Progenitor cell of endocrine pancreas (in vitro differentiated cells): Measurements from ENCODE around the gene TMEM54. TPM values are rescaled to one million over a fixed set of nuclear protein-coding genes. Genes with fewer than 3 reads are reported as not detected.

Source experiments
- DNase-seq: peaks from one replicate; pipeline ENCODE4 v3.0.0; 2021; ENCODE audit warnings: low spot score; ENCODE audit not compliant: unreplicated experiment
- H3K27ac Mint-ChIP-seq: 2 replicates; pipeline ENCODE4 v1.8.0; 2021; ENCODE audit warnings: mild to moderate bottlenecking, moderate library complexity, mixed read lengths
- H3K27me3 Mint-ChIP-seq: 2 replicates; pipeline ENCODE4 v1.8.0; 2021; ENCODE audit warnings: mixed read lengths
- H3K36me3 Mint-ChIP-seq: 2 replicates; pipeline ENCODE4 v1.8.0; 2022; ENCODE audit warnings: mixed read lengths; ENCODE audit not compliant: insufficient read depth
- H3K4me1 Mint-ChIP-seq: 2 replicates; pipeline ENCODE4 v1.8.0; 2021; ENCODE audit warnings: low read depth, mixed read lengths
- H3K4me3 Mint-ChIP-seq: 2 replicates; pipeline ENCODE4 v1.8.0; 2021; ENCODE audit warnings: low read depth, mild to moderate bottlenecking, moderate library complexity, mixed read lengths
- H3K9me3 Mint-ChIP-seq: 2 replicates; pipeline ENCODE4 v1.8.0; 2021; ENCODE audit warnings: low read depth, mixed read lengths
- total RNA-seq: library from RNA; stranded (reverse); gene quantifications from 2 replicates; pipeline ENCODE4 v1.2.1, GENCODE V29; 2021
- TF ChIP-seq, protein P1 (sequence below): fragments of 200-600 bp; sonication (generic); IDR thresholded peaks from one replicate; pipeline ENCODE4 v1.5.0; 2021; ENCODE audit warnings: antibody characterized with exemption, mild to moderate bottlenecking; ENCODE audit not compliant: unreplicated experiment

TMEM54 gene
- total RNA-seq, 1 donor from 2014 or later: 27.0 TPM

DNA sequence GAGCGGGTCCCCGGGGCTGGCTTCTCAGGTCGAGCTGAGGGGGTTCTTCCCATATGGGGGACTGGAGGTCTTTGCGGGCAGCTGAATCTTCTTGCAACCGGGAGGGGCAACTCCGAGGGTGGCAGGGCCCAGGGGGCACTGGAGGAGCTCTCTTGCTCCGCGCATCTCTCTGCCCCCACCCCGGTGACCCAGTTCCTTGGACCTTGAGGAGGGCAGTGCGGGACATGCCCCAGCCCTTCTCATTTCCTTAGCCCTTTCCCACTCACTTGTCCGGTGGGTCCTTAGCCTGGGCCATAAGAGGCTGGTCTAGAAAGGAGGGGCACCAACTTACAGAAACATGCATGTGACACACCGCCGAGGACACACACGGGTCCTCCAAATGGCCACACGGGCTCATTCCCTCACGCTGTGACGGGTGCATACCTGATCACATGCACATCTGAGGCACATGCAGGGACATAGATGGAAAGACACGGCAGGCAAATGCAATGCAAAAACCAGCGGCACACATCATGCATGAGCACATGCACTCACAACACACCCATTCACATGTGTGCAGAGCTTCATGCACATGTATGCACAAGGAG lies 14.3 kb downstream of the TMEM54 start:
- no peak for DNase-seq
- Mint-ChIP-seq H3K4me1 (no peaks in the 10 kb centered on the region), H3K4me3 (no peak overlapping the region), H3K9me3 (no peaks in the 10 kb centered on the region), H3K27ac (no peak overlapping the region), H3K36me3 (no peaks in the 10 kb centered on the region), H3K27me3 (peaks cover 76% of the 10 kb centered on the region)
- TF ChIP-seq, protein P1, sequence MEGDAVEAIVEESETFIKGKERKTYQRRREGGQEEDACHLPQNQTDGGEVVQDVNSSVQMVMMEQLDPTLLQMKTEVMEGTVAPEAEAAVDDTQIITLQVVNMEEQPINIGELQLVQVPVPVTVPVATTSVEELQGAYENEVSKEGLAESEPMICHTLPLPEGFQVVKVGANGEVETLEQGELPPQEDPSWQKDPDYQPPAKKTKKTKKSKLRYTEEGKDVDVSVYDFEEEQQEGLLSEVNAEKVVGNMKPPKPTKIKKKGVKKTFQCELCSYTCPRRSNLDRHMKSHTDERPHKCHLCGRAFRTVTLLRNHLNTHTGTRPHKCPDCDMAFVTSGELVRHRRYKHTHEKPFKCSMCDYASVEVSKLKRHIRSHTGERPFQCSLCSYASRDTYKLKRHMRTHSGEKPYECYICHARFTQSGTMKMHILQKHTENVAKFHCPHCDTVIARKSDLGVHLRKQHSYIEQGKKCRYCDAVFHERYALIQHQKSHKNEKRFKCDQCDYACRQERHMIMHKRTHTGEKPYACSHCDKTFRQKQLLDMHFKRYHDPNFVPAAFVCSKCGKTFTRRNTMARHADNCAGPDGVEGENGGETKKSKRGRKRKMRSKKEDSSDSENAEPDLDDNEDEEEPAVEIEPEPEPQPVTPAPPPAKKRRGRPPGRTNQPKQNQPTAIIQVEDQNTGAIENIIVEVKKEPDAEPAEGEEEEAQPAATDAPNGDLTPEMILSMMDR: no peak

DNA sequence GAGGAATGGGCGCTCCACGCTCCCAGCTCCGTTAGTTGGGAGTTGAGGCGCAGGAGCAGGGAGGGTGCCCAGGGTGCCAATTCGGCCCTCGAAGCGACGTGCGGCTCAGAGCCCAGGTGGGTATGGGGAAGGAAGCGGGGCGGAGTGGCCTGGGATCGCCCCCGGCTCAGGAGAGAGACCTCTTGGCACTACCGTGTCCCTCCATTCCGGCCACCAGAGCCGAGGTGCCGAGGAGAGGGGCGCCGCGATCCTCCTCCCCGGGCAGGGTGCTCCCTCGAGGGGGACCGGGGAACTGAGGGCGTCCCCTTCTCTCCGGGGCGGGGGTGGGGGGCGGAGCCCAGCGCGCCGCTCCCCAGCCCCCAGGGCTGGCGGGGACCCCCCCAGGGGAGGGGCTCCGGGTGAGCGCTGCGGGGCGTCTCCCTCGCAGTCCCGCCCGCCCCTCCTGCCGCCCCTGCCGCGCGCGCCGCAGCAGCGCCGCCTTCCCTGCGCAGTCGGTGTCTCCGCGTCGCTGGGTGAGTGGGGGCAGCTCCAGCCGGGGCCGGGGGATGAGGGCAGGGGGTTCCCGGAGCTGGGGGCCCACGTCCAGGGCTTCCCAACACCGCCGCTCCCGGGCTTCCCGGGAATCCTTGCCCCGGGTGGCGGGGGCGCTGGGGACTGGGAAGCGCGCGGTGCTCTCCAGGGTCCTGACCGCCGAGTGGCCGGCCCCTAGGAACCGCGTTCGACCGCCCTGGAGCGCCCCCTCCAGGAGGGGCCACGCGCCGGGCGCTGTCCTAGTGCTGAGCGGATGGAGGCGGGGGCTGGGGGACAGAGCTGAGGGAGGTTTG lies 15.0 kb downstream of the TMEM54 start, which contains the start of gene HPCA:
Gene HPCA, plus strand, starts transcription at position 488 of the 824 bp plus-strand sequence. CDS start 2,408 bp downstream, outside the sequence.
- Mint-ChIP-seq H3K4me1 (no peaks in the 10 kb centered on the region), H3K27me3 (peaks cover 72% of the 10 kb centered on the region), H3K9me3 (no peaks in the 10 kb centered on the region), H3K27ac (peak within 1 kb of the TSS; percentile 9), H3K4me3 (peak within 1 kb of the TSS; percentile 53), H3K36me3 (no peaks in the 10 kb centered on the region)
- TF ChIP-seq, protein P1: peak; percentile 78
- DNase-seq: peak; percentile 84

DNA sequence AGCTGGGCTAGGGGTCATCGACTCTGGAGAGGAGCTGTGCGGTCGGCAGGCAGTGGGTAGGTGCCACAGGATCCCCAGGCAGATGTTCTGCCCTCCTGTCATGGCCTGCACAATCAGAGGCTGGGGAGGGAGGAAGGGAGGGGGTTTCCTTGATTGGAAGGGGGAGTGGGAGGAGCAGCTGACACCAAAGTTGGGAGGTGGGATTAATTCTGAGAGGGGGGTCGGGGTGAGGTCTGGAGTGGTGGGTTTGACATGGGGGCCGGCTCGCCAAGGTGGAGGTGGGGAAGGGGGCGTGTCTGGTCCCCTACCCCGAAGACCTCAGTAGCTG lies 15.5 kb downstream of the TMEM54 start:
- Mint-ChIP-seq H3K4me1 (no peaks in the 10 kb centered on the region), H3K9me3 (no peaks in the 10 kb centered on the region), H3K4me3 (peak overlapping the region; percentile 53), H3K36me3 (no peaks in the 10 kb centered on the region), H3K27me3 (peaks cover 71% of the 10 kb centered on the region), H3K27ac (peak overlapping the region; percentile 9)
- DNase-seq: no peak
- TF ChIP-seq, protein P1: no peak

DNA sequence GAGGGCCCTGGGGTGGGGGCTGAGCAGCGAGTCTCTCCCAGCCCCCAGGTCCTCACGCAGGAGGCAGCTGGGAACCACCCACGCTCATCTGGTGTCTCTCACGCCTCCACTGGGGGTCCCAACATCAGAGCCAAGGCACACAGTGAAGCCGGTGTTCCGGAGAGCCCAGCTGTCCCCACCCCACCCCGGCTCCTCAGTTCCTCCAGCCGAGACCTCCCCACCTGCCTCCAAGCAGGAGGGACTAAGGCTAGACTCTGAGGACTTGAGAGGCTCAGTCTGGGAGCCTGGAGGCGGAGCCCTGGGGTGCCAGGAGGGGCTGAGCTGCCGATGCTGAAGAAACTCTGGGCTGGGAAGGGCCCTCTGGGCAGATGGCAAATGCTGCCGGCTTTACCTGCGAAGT lies 16.5 kb downstream of the TMEM54 start:
- H3K27ac Mint-ChIP-seq: no peak overlapping the region
- TF ChIP-seq, protein P1: no peak
- H3K36me3 Mint-ChIP-seq: no peaks in the 10 kb centered on the region
- no peaks in the 10 kb centered on the region for H3K4me1 Mint-ChIP-seq
- no peak overlapping the region for H3K4me3 Mint-ChIP-seq
- no peaks in the 10 kb centered on the region for H3K9me3 Mint-ChIP-seq
- no peak for DNase-seq
- H3K27me3 Mint-ChIP-seq: peaks cover 64% of the 10 kb centered on the region

DNA sequence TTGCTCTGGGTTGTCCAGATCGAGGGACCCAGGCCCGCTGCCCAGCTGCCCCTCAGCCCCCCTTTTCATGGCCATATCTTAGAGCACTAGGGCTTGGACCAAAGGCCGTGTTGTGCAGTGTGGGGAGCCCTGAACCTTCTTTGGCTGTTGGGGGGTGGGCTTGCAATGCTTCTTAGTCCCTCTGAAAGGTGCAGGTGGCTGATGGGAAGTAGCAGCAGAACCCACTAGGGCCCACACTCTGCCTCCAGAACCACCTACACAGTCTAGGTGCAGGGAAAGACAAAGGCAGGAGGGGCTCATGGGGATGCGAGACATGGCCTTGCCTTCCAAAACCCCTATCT lies 17.2 kb downstream of the TMEM54 start:
- Mint-ChIP-seq H3K27me3 (peaks cover 56% of the 10 kb centered on the region), H3K4me3 (no peak overlapping the region), H3K36me3 (no peaks in the 10 kb centered on the region)

More for the DNA sequence above, 17.2 kb downstream of the TMEM54 start:
- no peak for DNase-seq
- no peak overlapping the region for H3K27ac Mint-ChIP-seq
- no peaks in the 10 kb centered on the region for H3K9me3 Mint-ChIP-seq
- TF ChIP-seq, protein P1: no peak
- H3K4me1 Mint-ChIP-seq: no peaks in the 10 kb centered on the region
